Ovary (tissue), 3 donors: ENCODE results near the gene ANXA6.

ENCODE experiments used
- CTCF ChIP-seq, 3 donors: fragments of 450-650 bp in 2 of 3; fragments of 200-600 bp in 1 of 3; IDR thresholded peaks; one replicate each; pipeline versions ENCODE4 v1.5.1 to v1.8.0; 2016 to 2022; ENCODE audit warnings: antibody characterized with exemption in 3 of 3, mild to moderate bottlenecking in 1 of 3
- EP300 ChIP-seq: sonication (generic); formaldehyde crosslinking; IDR thresholded peaks from one replicate; pipeline ENCODE4 v1.6.1; 2017; ENCODE audit warnings: antibody characterized with exemption
- donor health status: DM: no; HTN: no; CAD: no.

GRCh38 chr5:151100681-151101080 is 56.9 kb downstream of the ANXA6 start:
- TF ChIP-seq CTCF (IDR thresholded peaks at IDR 0.05) (no peak), EP300 (no peak)
